Chondrocyte (in vitro differentiated cells): Measurements from ENCODE around the gene ITGA8. TPM values are rescaled to one million over a fixed set of nuclear protein-coding genes. Genes with fewer than 3 reads are reported as not detected.

Source experiments
- DNase-seq: peaks from one replicate; pipeline ENCODE4 v3.0.0; 2021; ENCODE audit warnings: mixed read lengths, low spot score
- H3K27ac Mint-ChIP-seq: one replicate; pipeline ENCODE4 v1.8.0; 2021; ENCODE audit warnings: mild to moderate bottlenecking, moderate library complexity, mixed read lengths; ENCODE audit not compliant: unreplicated experiment
- H3K27me3 Mint-ChIP-seq: 2 replicates; pipeline ENCODE4 v1.8.0; 2021; ENCODE audit warnings: low read depth, mixed read lengths
- H3K36me3 Mint-ChIP-seq: 2 replicates; pipeline ENCODE4 v1.8.0; 2021; ENCODE audit warnings: low read depth, mixed read lengths
- H3K4me1 Mint-ChIP-seq: 2 replicates; pipeline ENCODE4 v1.8.0; 2021; ENCODE audit warnings: low read depth, mild to moderate bottlenecking, mixed read lengths
- H3K4me3 Mint-ChIP-seq: one replicate; pipeline ENCODE4 v1.8.0; 2021; ENCODE audit warnings: mild to moderate bottlenecking, moderate library complexity, mixed read lengths; ENCODE audit not compliant: unreplicated experiment
- H3K9me3 Mint-ChIP-seq: 2 replicates; pipeline ENCODE4 v1.8.0; 2021; ENCODE audit warnings: low read depth, mixed read lengths
- CTCF ChIP-seq: fragments of 200-600 bp; sonication (generic); IDR thresholded peaks from 2 replicates; pipeline ENCODE4 v1.5.0; 2021; ENCODE audit warnings: antibody characterized with exemption, mild to moderate bottlenecking, moderate library complexity
- total RNA-seq: library from RNA; stranded (reverse); gene quantifications from 3 replicates; pipeline ENCODE4 v1.2.1, GENCODE V29; 2021

Gene ITGA8
- total RNA-seq, 1 donor from 2014 or later = 5.6 TPM

GRCh38 chr10:15742102-15742501, 22.4 kb upstream of the ITGA8 start:
- no peaks in the 10 kb centered on the region for H3K27me3 Mint-ChIP-seq
- H3K9me3 Mint-ChIP-seq = no peaks in the 10 kb centered on the region
- no peak for TF ChIP-seq CTCF

GRCh38 chr10:15741581-15741980, 21.9 kb upstream of the ITGA8 start:
- no peak for TF ChIP-seq CTCF
- no peak overlapping the region for H3K27ac Mint-ChIP-seq
- peaks cover 10% of the 10 kb centered on the region for H3K4me1 Mint-ChIP-seq
- H3K36me3 Mint-ChIP-seq = no peaks in the 10 kb centered on the region
- no peaks in the 10 kb centered on the region for H3K27me3 Mint-ChIP-seq
- DNase-seq = no peak
- H3K4me3 Mint-ChIP-seq = no peak overlapping the region
- no peaks in the 10 kb centered on the region for H3K9me3 Mint-ChIP-seq

More at GRCh38 chr10:15742102-15742501, 22.4 kb upstream of the ITGA8 start:
- no peak overlapping the region for H3K4me3 Mint-ChIP-seq
- H3K27ac Mint-ChIP-seq = no peak overlapping the region
- no peak for DNase-seq
- peaks cover 10% of the 10 kb centered on the region for H3K4me1 Mint-ChIP-seq
- H3K36me3 Mint-ChIP-seq = no peaks in the 10 kb centered on the region

GRCh38 chr10:15740261-15740660, 20.5 kb upstream of the ITGA8 start:
- no peak for DNase-seq
- H3K36me3 Mint-ChIP-seq = no peaks in the 10 kb centered on the region
- no peak overlapping the region for H3K4me3 Mint-ChIP-seq
- no peaks in the 10 kb centered on the region for H3K27me3 Mint-ChIP-seq
- no peak overlapping the region for H3K27ac Mint-ChIP-seq
- H3K9me3 Mint-ChIP-seq = no peaks in the 10 kb centered on the region
- TF ChIP-seq CTCF = no peak
- H3K4me1 Mint-ChIP-seq = peaks cover 3% of the 10 kb centered on the region

GRCh38 chr10:15739254-15739970, 19.7 kb upstream of the ITGA8 start:
- Mint-ChIP-seq H3K4me3 (no peak overlapping the region), H3K27me3 (no peaks in the 10 kb centered on the region), H3K4me1 (peaks cover 3% of the 10 kb centered on the region), H3K36me3 (no peaks in the 10 kb centered on the region), H3K27ac (no peak overlapping the region), H3K9me3 (no peaks in the 10 kb centered on the region)
- TF ChIP-seq CTCF = no peak
- no peak for DNase-seq

GRCh38 chr10:15738270-15738925, 18.7 kb upstream of the ITGA8 start:
- Mint-ChIP-seq H3K36me3 (peaks cover 2% of the 10 kb centered on the region), H3K4me3 (no peak overlapping the region), H3K27me3 (no peaks in the 10 kb centered on the region), H3K9me3 (peaks cover 2% of the 10 kb centered on the region), H3K4me1 (peaks cover 3% of the 10 kb centered on the region), H3K27ac (no peak overlapping the region)
- DNase-seq = no peak
- TF ChIP-seq CTCF = no peak
